Trophoblast cell (in vitro differentiated cells and primary cell): Measurements from ENCODE around the gene BTBD9.

Source experiments
- DNase-seq, 2 donors: peaks; one replicate each; pipeline ENCODE4 v3.0.0-alpha.2; 2016
- H2AFZ ChIP-seq: 2 replicates; pipeline ENCODE4 v1.6.1; 2013; ENCODE audit warnings: low read length, moderate library complexity, mild to moderate bottlenecking; ENCODE audit not compliant: insufficient read depth, poor library complexity
- H2AK5ac ChIP-seq: 2 replicates; pipeline ENCODE4 v1.6.1; 2013; ENCODE audit warnings: mild to moderate bottlenecking, low read length
- H2BK120ac ChIP-seq: 2 replicates; pipeline ENCODE4 v1.6.1; 2013; ENCODE audit warnings: low read length, mild to moderate bottlenecking, moderate library complexity; ENCODE audit not compliant: insufficient read depth, poor library complexity
- H2BK12ac ChIP-seq: 2 replicates; pipeline ENCODE4 v1.6.1; 2013; ENCODE audit warnings: mild to moderate bottlenecking, low read length, moderate library complexity
- H2BK5ac ChIP-seq: 2 replicates; pipeline ENCODE4 v1.6.1; 2013; ENCODE audit warnings: low read length, low read depth, moderate library complexity, mild to moderate bottlenecking; ENCODE audit not compliant: poor library complexity
- H3K14ac ChIP-seq: 2 replicates; pipeline ENCODE4 v1.6.1; 2013; ENCODE audit warnings: mild to moderate bottlenecking, low read length
- H3K18ac ChIP-seq: 2 replicates; pipeline ENCODE4 v1.6.1; 2013; ENCODE audit warnings: mild to moderate bottlenecking, low read length
- H3K23ac ChIP-seq: 2 replicates; pipeline ENCODE4 v1.6.1; 2013; ENCODE audit warnings: low read length
- H3K27ac ChIP-seq: 2 replicates; pipeline ENCODE4 v1.5.1; 2013; ENCODE audit warnings: low read depth, mild to moderate bottlenecking, inconsistent platforms, low read length, moderate library complexity
- H3K27me3 ChIP-seq: 2 replicates; pipeline ENCODE4 v1.6.1; 2013; ENCODE audit warnings: inconsistent platforms, mild to moderate bottlenecking, low read length, moderate library complexity; ENCODE audit not compliant: insufficient read depth
- H3K36me3 ChIP-seq, 2 experiments: 1 replicate in 1 of 2; 2 replicates in 1 of 2; pipeline ENCODE4 v1.6.1; 2013; ENCODE audit warnings: low read length in 2 of 2, mild to moderate bottlenecking in 2 of 2, moderate library complexity in 1 of 2; ENCODE audit not compliant: insufficient read depth in 2 of 2, control insufficient read depth in 1 of 2
- H3K4ac ChIP-seq: 2 replicates; pipeline ENCODE4 v1.6.1; 2013; ENCODE audit warnings: low read depth, mild to moderate bottlenecking, low read length, moderate library complexity
- H3K4me1 ChIP-seq, 2 experiments: 1 replicate in 1 of 2; 2 replicates in 1 of 2; pipeline ENCODE4 v1.6.1; 2013; ENCODE audit warnings: low read length in 2 of 2, mild to moderate bottlenecking in 2 of 2, moderate library complexity in 1 of 2; ENCODE audit not compliant: insufficient read depth in 2 of 2, control insufficient read depth in 1 of 2
- H3K4me2 ChIP-seq: 2 replicates; pipeline ENCODE4 v1.6.1; 2013; ENCODE audit warnings: inconsistent platforms, mild to moderate bottlenecking, low read length, moderate library complexity
- H3K4me3 ChIP-seq: 2 replicates; pipeline ENCODE4 v1.5.1; 2013; ENCODE audit warnings: mild to moderate bottlenecking, low read depth, low read length, inconsistent platforms
- H3K79me1 ChIP-seq: one replicate; pipeline ENCODE4 v1.6.1; 2013; ENCODE audit warnings: low read length
- H3K79me2 ChIP-seq: 2 replicates; pipeline ENCODE4 v1.6.1; 2013; ENCODE audit warnings: low read length, mild to moderate bottlenecking; ENCODE audit not compliant: control insufficient read depth, insufficient read depth, poor library complexity
- H3K9ac ChIP-seq: 2 replicates; pipeline ENCODE4 v1.6.1; 2013; ENCODE audit warnings: mild to moderate bottlenecking, low read length
- H3K9me3 ChIP-seq: 2 replicates; pipeline ENCODE4 v1.6.1; 2013; ENCODE audit warnings: low read depth, mild to moderate bottlenecking, control low read depth, inconsistent platforms, low read length; ENCODE audit not compliant: insufficient read depth
- H4K12ac ChIP-seq: 2 replicates; pipeline ENCODE4 v1.6.1; 2013; ENCODE audit warnings: low read depth, mild to moderate bottlenecking, low read length, moderate library complexity
- H4K8ac ChIP-seq: 2 replicates; pipeline ENCODE4 v1.6.1; 2013; ENCODE audit warnings: low read depth, mild to moderate bottlenecking, low read length, moderate library complexity
- H4K91ac ChIP-seq: one replicate; pipeline ENCODE4 v1.6.1; 2013; ENCODE audit warnings: low read depth, mild to moderate bottlenecking, low read length, moderate library complexity
- WGBS: extraction: QIAGEN DNeasy Blood & Tissue Kit; methylation state at CpG from one replicate; pipeline ENCODE4 v1.1.7; 2013; ENCODE audit warnings: missing lambda C conversion rate; ENCODE audit not compliant: insufficient read length, insufficient coverage; ENCODE audit errors: extremely low coverage; 5-methylcytosine and 5-hydroxymethylcytosine counted together

Gene BTBD9

DNA sequence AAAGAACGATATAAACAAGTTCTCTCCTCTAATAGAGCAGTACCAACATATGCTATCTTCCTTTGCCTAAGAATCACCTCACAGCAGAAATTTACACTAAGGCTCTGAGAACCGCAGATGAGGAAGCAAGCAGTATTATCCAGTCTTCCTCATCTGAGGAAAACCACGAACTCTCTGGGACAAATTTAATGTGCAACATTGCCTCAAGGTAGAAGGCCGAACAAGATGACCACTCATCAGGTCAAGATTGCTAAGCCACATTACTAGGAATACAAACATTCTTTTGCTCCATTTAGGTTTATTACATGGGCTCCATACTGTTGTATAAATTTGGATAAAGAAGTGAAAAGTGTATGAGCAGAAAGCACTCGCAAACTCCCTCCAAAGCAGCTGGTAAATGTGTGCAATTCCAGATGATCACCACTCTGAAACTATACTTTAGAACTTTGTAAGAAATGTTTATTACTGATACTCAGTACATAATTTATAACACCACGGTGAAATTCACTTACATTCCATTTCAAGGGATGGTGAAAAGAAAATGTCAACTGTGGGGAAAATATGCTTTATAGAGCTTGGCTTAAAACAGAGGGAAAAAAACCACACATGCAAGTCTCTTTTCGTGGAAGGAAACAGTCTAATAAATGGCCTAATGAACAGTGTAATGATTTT, 398.4 kb downstream of the BTBD9 start:
- H2BK120ac ChIP-seq, result no peak overlapping the region
- no peak overlapping the region for H2BK5ac ChIP-seq
- no peak overlapping the region for H3K14ac ChIP-seq
- no peak overlapping the region for H3K18ac ChIP-seq
- no peak overlapping the region for H3K4ac ChIP-seq
- no peak overlapping the region for H2AFZ ChIP-seq
- DNase-seq, result peak in 1 of 2 donors; percentile 2
- no peaks in the 10 kb centered on the region for H3K79me1 ChIP-seq
- H4K12ac ChIP-seq, result no peak overlapping the region
- H3K9me3 ChIP-seq, result no peaks in the 10 kb centered on the region
- H3K9ac ChIP-seq, result no peak overlapping the region
- H3K23ac ChIP-seq, result no peak overlapping the region
- no peaks in the 10 kb centered on the region for H3K27me3 ChIP-seq
- H3K4me1 ChIP-seq, result peaks cover 0 to 2% of the 10 kb centered on the region in 2 experiments
- no peak overlapping the region for H2AK5ac ChIP-seq
- no peak overlapping the region for H4K91ac ChIP-seq
- no peak overlapping the region for H3K27ac ChIP-seq
- H3K79me2 ChIP-seq, result no peaks in the 10 kb centered on the region
- H3K36me3 ChIP-seq, result no peaks in the 10 kb centered on the region
- no peak overlapping the region for H3K4me2 ChIP-seq
- WGBS, result no CpG with 5 or more reads among the region's 7 CpGs
- H2BK12ac ChIP-seq, result no peak overlapping the region
- H4K8ac ChIP-seq, result no peak overlapping the region
- no peak overlapping the region for H3K4me3 ChIP-seq

DNA sequence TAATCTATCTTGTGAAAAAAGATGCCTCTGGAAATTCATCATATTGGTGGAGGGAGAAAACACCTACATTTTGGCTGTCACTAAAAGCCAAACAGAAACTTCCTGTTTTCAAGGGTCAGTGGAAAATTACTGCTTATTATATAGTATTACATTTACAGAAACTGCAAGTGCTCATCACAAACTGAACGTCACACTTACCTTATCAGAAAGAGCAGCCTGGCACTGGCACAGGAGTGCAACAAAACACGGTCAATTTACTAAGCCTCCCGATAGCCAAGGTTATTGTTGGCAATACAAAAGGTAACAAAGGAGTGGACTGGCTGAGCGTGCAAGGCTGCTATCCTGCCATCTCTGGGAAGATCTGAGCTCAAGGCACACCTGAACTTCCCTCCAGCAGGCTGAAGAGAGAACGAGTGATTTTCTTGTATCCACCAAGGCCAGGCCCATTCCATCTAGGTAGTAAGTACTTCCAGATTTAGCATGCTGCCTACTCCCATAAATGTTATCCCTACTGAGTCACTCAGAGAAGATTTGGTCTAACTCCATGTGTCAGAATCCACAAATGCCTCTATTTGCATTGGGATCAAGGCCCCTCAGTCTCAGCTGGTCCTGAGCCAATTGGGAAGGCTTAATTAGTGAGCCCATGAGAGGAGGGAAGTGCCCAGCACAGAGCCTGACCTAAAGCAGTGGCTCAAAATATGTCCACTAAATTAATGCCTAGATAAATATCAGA, 399.8 kb downstream of the BTBD9 start:
- Histone ChIP-seq H3K27me3 (no peaks in the 10 kb centered on the region), H2AFZ (no peak overlapping the region), H3K79me2 (no peaks in the 10 kb centered on the region), H3K4me2 (no peak overlapping the region), H3K27ac (no peak overlapping the region), H3K18ac (no peak overlapping the region), H3K9me3 (no peaks in the 10 kb centered on the region), H2BK12ac (no peak overlapping the region), H3K4me3 (no peak overlapping the region), H2BK120ac (no peak overlapping the region), H2BK5ac (no peak overlapping the region), H3K9ac (no peak overlapping the region), H3K4ac (no peak overlapping the region), H3K36me3 (no peaks in the 10 kb centered on the region), H3K23ac (no peak overlapping the region), H3K4me1 (peaks cover 0 to 2% of the 10 kb centered on the region in 2 experiments), H3K79me1 (no peaks in the 10 kb centered on the region), H4K91ac (no peak overlapping the region), H3K14ac (no peak overlapping the region), H2AK5ac (no peak overlapping the region), H4K8ac (no peak overlapping the region), H4K12ac (no peak overlapping the region)
- WGBS, result no CpG with 5 or more reads among the region's 5 CpGs
- no peak for DNase-seq

DNA sequence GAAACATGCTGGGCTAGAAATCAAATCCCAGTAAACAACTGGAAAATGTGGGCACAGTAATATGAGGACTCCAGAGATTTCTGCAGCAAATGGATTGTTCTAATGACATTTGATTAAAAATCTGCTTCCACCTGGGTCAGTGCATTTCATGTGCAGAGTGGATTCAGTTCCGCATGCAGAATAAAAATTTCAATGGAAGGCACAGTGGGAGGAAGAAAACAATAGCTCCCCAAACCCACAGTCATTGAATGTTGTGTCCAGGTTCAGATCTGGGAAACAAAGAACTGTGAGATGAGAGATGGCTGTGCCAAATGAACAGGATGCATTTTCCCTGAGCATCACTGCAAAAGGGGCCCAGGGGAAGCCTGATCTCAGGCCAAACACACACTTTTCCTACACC, 403.1 kb downstream of the BTBD9 start:
- no peak overlapping the region for H4K8ac ChIP-seq
- H3K79me2 ChIP-seq, result no peaks in the 10 kb centered on the region
- no peak overlapping the region for H3K27ac ChIP-seq
- no peak for DNase-seq
- H2BK12ac ChIP-seq, result no peak overlapping the region
- H3K4me2 ChIP-seq, result no peak overlapping the region
- H3K36me3 ChIP-seq, result no peaks in the 10 kb centered on the region
- H2BK5ac ChIP-seq, result no peak overlapping the region
- H2BK120ac ChIP-seq, result no peak overlapping the region
- no peak overlapping the region for H4K91ac ChIP-seq
- H3K9me3 ChIP-seq, result no peaks in the 10 kb centered on the region
- H2AK5ac ChIP-seq, result no peak overlapping the region
- H3K4ac ChIP-seq, result no peak overlapping the region
- H3K23ac ChIP-seq, result no peak overlapping the region
- no CpG with 5 or more reads among the region's 1 CpG for WGBS
- H4K12ac ChIP-seq, result no peak overlapping the region
- H3K14ac ChIP-seq, result no peak overlapping the region
- H3K9ac ChIP-seq, result no peak overlapping the region
- no peak overlapping the region for H2AFZ ChIP-seq
- no peak overlapping the region for H3K4me3 ChIP-seq
- H3K27me3 ChIP-seq, result no peaks in the 10 kb centered on the region
- no peak overlapping the region for H3K18ac ChIP-seq
- H3K4me1 ChIP-seq, result peaks cover 0 to 2% of the 10 kb centered on the region in 2 experiments
- no peaks in the 10 kb centered on the region for H3K79me1 ChIP-seq

DNA sequence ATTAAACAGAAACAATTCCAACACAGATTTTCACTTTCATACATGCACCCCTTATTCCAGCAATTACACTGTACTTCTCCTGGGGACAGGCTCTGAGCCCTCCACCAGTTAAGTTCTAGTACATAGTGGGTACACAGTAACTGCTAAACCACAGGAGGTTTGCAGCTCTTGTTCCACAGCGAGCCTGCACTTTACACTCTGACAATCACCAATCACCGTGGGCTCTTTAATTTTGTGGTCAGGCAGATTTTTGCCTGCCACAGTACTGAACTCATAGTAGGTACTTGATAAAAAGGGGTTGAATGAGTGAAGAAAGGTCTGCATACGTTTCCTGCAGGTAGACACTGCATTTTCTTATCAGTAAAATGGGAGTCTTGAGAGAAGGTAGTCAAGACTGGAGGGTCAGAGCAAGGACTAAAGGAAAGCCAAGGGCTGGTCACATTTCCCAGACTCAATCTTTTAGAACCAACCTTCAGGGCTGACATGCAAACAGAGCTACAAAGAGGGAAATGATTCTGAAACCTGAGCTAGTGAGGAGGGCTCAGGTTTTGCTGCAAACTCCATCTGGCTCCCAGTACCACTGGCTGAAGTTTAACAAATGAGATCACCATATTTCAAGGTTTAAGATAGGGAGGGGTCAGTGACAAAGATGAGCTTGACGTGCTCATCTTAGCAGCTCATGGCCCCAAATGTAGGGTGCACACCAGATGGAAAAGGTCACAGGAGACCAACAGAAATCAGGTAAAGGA, 404.6 kb downstream of the BTBD9 start:
- Histone ChIP-seq H3K4ac (no peak overlapping the region), H3K9ac (no peak overlapping the region), H3K4me1 (peaks cover 0 to 2% of the 10 kb centered on the region in 2 experiments), H2BK12ac (no peak overlapping the region), H3K27me3 (no peaks in the 10 kb centered on the region), H3K27ac (no peak overlapping the region), H2AFZ (no peak overlapping the region), H2BK120ac (no peak overlapping the region), H3K9me3 (no peaks in the 10 kb centered on the region), H3K4me3 (no peak overlapping the region), H2BK5ac (no peak overlapping the region), H2AK5ac (no peak overlapping the region), H4K8ac (no peak overlapping the region), H3K14ac (no peak overlapping the region), H3K79me1 (no peaks in the 10 kb centered on the region), H3K4me2 (no peak overlapping the region), H3K23ac (no peak overlapping the region), H4K91ac (no peak overlapping the region), H4K12ac (no peak overlapping the region), H3K18ac (no peak overlapping the region), H3K36me3 (no peaks in the 10 kb centered on the region), H3K79me2 (no peaks in the 10 kb centered on the region)
- no peak for DNase-seq
- WGBS, result no CpG with 5 or more reads among the region's 4 CpGs
